ENCODE results near the gene ANKS1A. TPM values are rescaled to one million over a fixed set of nuclear protein-coding genes. Genes with fewer than 3 reads are reported as not detected.
"Not testable (repeated sequence)": the region's sequence is repeated elsewhere in the genome, so short reads cannot be mapped to it uniquely, and the experiment has no call there.

Gene ANKS1A, protein sequence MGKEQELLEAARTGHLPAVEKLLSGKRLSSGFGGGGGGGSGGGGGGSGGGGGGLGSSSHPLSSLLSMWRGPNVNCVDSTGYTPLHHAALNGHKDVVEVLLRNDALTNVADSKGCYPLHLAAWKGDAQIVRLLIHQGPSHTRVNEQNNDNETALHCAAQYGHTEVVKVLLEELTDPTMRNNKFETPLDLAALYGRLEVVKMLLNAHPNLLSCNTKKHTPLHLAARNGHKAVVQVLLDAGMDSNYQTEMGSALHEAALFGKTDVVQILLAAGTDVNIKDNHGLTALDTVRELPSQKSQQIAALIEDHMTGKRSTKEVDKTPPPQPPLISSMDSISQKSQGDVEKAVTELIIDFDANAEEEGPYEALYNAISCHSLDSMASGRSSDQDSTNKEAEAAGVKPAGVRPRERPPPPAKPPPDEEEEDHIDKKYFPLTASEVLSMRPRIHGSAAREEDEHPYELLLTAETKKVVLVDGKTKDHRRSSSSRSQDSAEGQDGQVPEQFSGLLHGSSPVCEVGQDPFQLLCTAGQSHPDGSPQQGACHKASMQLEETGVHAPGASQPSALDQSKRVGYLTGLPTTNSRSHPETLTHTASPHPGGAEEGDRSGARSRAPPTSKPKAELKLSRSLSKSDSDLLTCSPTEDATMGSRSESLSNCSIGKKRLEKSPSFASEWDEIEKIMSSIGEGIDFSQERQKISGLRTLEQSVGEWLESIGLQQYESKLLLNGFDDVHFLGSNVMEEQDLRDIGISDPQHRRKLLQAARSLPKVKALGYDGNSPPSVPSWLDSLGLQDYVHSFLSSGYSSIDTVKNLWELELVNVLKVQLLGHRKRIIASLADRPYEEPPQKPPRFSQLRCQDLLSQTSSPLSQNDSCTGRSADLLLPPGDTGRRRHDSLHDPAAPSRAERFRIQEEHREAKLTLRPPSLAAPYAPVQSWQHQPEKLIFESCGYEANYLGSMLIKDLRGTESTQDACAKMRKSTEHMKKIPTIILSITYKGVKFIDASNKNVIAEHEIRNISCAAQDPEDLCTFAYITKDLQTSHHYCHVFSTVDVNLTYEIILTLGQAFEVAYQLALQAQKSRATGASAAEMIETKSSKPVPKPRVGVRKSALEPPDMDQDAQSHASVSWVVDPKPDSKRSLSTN
- total RNA-seq: 13.7 and 35.1 TPM in 2 replicates

DNA sequence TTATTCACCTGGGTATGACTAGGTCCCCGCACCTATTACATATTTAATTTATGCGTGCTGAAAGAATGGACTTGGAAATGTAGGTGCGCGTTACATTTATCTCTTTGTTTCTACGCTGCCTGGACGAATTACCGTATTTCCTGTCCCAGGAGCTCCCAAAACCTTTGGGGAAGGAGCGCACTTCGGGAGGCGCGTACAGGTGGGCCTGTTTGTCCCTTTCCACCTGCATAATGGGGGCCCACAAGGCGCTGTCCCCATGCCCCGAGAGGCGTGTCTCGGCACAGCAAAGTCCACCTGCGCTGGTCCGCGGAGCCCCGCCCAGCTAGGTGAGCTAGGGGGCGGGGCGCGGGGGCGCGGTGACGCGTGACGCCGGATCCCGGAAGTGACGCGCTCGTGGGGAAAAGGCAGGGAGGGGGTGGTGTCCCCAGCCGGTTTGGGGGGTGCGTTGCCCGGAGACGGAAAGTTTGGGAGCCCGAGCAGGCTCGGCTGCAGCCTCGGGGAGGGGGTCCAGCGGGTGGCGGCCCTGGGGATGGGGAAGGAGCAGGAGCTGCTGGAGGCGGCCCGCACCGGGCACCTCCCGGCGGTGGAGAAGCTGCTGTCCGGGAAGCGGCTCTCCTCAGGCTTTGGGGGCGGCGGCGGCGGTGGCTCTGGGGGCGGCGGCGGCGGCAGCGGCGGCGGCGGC lies at the start of gene ANKS1A:
TSS of gene ANKS1A (plus strand) at position 382 of the 682 bp plus-strand sequence. CDS start at position 530, 148 bp downstream.
- peak; percentile 43 to 74 for DNase-seq (ENCODE audit: low read depth in 2 of 2)

- peak in 1 of 2 donors; percentile 76 for DNase-seq (ENCODE audit: low read depth in 2 of 2)
These were observed 49.2 kb upstream of the ANKS1A start for GRCh38 chr6:34839666-34840352.

GRCh38 chr6:34849066-34849465 lies 40.0 kb upstream of the ANKS1A start:
- not testable (repeated sequence) for DNase-seq (ENCODE audit: low read depth in 2 of 2)

GRCh38 chr6:34851361-34851760 lies 37.7 kb upstream of the ANKS1A start:
- DNase-seq (ENCODE audit: low read depth in 2 of 2): no peak

- DNase-seq (ENCODE audit: low read depth in 2 of 2): no peak
These were observed 36.5 kb upstream of the ANKS1A start for GRCh38 chr6:34852406-34853085.

DNA sequence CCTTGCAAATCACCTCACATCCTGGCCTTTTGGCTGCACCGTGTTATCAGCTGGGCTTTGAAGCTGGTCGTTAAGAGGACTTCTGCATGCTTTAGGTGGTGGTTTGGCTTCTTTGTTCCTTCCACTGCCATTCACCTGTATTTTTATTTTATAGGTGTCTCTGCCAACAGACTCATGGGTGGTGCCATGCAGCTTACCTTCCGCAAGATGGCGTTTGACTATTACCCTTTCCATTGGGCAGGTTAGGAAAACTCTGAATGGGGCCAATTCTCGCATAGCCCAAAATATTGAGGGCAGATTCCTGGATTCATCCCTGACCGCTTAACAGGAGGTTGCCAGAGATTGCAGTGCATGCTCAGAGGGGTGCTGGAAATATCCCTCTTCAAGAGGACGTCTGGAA lies 33.6 kb upstream of the ANKS1A start:
- no peak for DNase-seq (ENCODE audit: low read depth in 2 of 2)

GRCh38 chr6:34858681-34859080 lies 30.4 kb upstream of the ANKS1A start:
- no peak for DNase-seq (ENCODE audit: low read depth in 2 of 2)

DNA sequence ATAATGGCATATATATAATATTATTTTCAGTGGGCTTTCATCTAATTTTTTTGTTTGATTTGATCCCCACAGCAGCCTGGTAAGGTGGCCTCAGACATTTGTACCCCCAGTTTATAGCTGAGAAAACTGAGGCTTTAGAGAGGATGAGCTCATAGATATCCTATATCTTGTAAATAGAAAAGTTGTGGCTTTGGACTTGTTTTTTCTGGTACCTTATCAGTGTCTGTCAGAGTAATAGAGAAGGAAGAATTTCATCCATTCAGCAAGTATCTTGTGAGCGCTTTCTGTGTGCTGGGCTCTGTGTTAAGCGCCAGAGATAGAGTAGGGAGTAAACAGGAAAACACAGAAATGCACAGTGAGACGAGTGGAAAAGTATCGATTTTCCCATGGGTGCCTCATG lies 29.1 kb upstream of the ANKS1A start:
- no peak for DNase-seq (ENCODE audit: low read depth in 2 of 2)

GRCh38 chr6:34860776-34861175 lies 28.3 kb upstream of the ANKS1A start:
- DNase-seq (ENCODE audit: low read depth in 2 of 2): no peak

GRCh38 chr6:34864007-34864406 lies 25.0 kb upstream of the ANKS1A start:
- peak in 1 of 2 donors; percentile 30 for DNase-seq (ENCODE audit: low read depth in 2 of 2)

GRCh38 chr6:34865107-34865506 lies 23.9 kb upstream of the ANKS1A start:
- DNase-seq (ENCODE audit: low read depth in 2 of 2): peak; percentile 89 to 99

GRCh38 chr6:34866509-34866908 lies 22.5 kb upstream of the ANKS1A start:
- DNase-seq (ENCODE audit: low read depth in 2 of 2): peak in 1 of 2 donors; percentile 51

DNA sequence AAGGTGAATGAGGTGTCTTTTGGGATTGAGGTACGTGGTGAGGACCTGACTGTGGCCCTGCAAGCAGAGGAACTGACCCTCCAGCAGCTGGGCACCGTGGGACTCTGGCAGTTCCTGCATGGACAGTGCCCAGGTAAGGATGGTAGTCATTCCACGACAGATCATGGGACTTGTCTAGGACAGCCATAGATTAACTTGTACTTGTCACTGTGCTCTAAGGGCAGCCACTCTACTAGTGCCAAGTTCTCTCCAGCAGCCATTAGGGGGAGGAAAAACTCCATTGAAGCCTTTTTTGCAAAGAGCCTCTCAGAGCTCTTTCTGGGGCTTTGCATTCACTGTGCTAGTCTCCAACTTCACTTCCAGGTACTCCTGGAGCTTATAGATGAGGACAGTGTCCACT lies 21.6 kb upstream of the ANKS1A start:
- peak; percentile 8 to 45 for DNase-seq (ENCODE audit: low read depth in 2 of 2)

- DNase-seq (ENCODE audit: low read depth in 2 of 2): no peak
These were observed 17.2 kb upstream of the ANKS1A start for GRCh38 chr6:34871853-34872252.

DNA sequence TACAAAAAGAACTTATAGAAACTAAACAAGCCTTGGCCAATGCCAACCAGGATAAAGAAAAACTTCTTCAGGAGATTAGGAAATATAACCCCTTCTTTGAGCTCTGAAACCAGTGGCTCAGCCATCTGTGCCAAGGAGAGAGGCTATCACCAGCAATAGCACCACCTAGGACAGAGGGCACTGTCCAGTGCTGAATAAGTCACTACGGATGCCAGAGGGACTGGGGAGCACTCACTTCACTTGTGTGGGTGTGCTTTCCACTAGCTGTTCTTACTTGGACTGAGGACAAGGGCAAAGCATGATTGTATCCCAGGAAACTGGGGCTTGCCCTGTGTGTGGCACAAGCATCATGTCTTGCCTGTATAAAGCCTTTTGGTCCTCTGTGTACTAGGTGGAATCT lies 16.7 kb upstream of the ANKS1A start:
- no peak for DNase-seq (ENCODE audit: low read depth in 2 of 2)

GRCh38 chr6:34875292-34876213 lies 13.5 kb upstream of the ANKS1A start:
- no peak for DNase-seq (ENCODE audit: low read depth in 2 of 2)

- no peak for DNase-seq (ENCODE audit: low read depth in 2 of 2)
These were observed 12.6 kb upstream of the ANKS1A start for GRCh38 chr6:34876472-34876871.

DNA sequence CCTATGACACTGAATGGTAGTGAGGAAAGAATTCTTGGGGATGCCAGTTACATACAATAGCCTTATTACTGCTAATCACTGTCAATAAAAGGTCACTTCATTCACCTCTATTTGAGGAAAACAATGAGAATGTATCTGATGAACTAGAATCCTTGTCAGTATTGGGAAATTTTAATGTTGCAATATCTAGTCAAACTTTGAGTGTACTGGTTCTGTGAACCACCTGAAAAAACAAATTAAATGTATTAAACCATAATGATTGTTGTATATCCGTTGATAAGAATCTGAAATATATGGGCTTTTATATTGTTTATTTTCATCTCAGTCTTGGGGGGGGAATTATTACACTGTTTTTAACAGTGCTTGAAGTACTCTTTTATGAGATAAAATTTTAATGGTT lies 11.8 kb upstream of the ANKS1A start:
- DNase-seq (ENCODE audit: low read depth in 2 of 2): no peak

DNA sequence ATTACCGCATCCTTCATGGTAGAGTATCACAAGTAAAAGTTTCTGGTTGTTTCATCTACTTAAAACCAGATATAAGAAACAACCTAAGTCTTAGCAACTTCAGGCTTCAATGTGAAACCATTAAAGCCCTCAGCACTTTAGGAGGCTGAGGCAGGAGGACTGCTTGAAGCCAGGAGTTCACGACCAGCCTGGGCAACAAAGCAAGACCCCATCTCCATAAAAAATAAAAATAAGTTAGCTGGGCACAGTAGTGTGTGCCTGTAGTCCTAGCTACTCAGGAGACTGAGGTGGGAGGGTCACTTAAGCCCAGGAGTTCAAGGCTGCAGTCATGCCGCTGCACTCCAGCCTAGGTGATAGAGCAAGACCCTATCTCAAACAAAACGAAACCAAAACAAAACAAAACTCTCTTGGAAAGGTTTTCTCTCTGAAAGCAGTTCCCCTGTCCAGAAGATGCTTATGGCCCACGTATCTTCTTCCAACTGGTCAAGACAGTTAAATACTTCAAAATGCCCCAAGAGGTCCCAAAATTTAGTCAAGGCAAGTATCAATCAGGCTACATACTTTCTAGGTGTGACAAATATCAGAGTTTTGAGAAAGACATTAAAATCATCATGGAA lies 11.1 kb upstream of the ANKS1A start:
- no peak for DNase-seq (ENCODE audit: low read depth in 2 of 2)
